ENCODE results near the gene NUP37.

- TF ChIP-seq CTCF (IDR thresholded peaks at IDR 0.05; ENCODE audit: low read depth, low read length) (no peak), MAX (IDR thresholded peaks at IDR 0.05; ENCODE audit: low read depth, low read length) (no peak), POLR2A (IDR thresholded peaks at IDR 0.05; ENCODE audit: extremely low read depth, insufficient read length) (no peak)
Observed at GRCh38 chr12:102054345-102054744, 65.6 kb downstream of the NUP37 start.

Data from NB4 (cell line).